H1 (cell line): Measurements from ENCODE around the gene RAB40B. TPM values are rescaled to one million over a fixed set of nuclear protein-coding genes. Genes with fewer than 3 reads are reported as not detected.
A peak's percentile ranks its signal among the peaks of the same experiment; 100 is the strongest.

ENCODE experiments used
- CBX5 ChIP-seq: fragments of 300-800, 300-1000 bp; sonication (generic); IDR thresholded peaks from 2 replicates; pipeline ENCODE4 v1.7.1; 2016; ENCODE audit warnings: antibody characterized with exemption, low read length, low read depth
- EP300 ChIP-seq, 2 experiments: IDR thresholded peaks; 1 replicate in 1 of 2; 2 replicates in 1 of 2; pipeline ENCODE4 v1.6.1; 2011 to 2012; ENCODE audit warnings: low read depth in 2 of 2, low read length in 2 of 2, mild to moderate bottlenecking in 2 of 2, borderline replicate concordance in 1 of 2, inconsistent platforms in 1 of 2, moderate library complexity in 1 of 2
- GABPA ChIP-seq: IDR thresholded peaks from 2 replicates; pipeline ENCODE4 v1.6.1; 2011; ENCODE audit warnings: mild to moderate bottlenecking, low read length, moderate library complexity, borderline replicate concordance; ENCODE audit not compliant: insufficient read depth
- HDAC6 ChIP-seq: IDR thresholded peaks from one replicate; pipeline ENCODE4 v1.7.1; 2012; ENCODE audit warnings: low read depth, mild to moderate bottlenecking, inconsistent platforms, low read length, moderate library complexity
- JUN ChIP-seq: IDR thresholded peaks from 2 replicates; pipeline ENCODE4 v1.6.1; 2011; ENCODE audit warnings: low read depth, mild to moderate bottlenecking, improper control_type of control experiment, low read length
- KDM4A ChIP-seq: IDR thresholded peaks from one replicate; pipeline ENCODE4 v1.7.1; 2012; ENCODE audit warnings: low read depth, mild to moderate bottlenecking, moderate library complexity, low read length, inconsistent platforms; ENCODE audit not compliant: severe bottlenecking
- POLR2A ChIP-seq, 2 experiments: IDR thresholded peaks; 1 replicate in 1 of 2; 2 replicates in 1 of 2; pipeline ENCODE4 v1.6.1; 2011; ENCODE audit warnings: low read depth in 2 of 2, low read length in 2 of 2, mild to moderate bottlenecking in 2 of 2; ENCODE audit errors: control extremely low read depth in 1 of 2
- RAD21 ChIP-seq, 2 experiments: IDR thresholded peaks in 1 of 2; conservative IDR thresholded peaks in 1 of 2; 2 replicates each; pipeline ENCODE4 v1.6.1; 2011; ENCODE audit warnings: low read depth in 2 of 2, low read length in 2 of 2, improper control_type of control experiment in 1 of 2, inconsistent platforms in 1 of 2, mild to moderate bottlenecking in 1 of 2, moderate library complexity in 1 of 2
- RBBP5 ChIP-seq: IDR thresholded peaks from 2 replicates; pipeline ENCODE4 v1.7.1; 2012; ENCODE audit warnings: low read depth, mild to moderate bottlenecking, inconsistent platforms, low read length, moderate library complexity, borderline replicate concordance
- SRF ChIP-seq: IDR thresholded peaks from 2 replicates; pipeline ENCODE4 v1.6.1; 2011; ENCODE audit warnings: mild to moderate bottlenecking, low read depth, low read length, moderate library complexity
- TAF1 ChIP-seq: IDR thresholded peaks from 2 replicates; pipeline ENCODE4 v1.6.1; 2011; ENCODE audit warnings: mild to moderate bottlenecking, low read depth, low read length
- polyA plus RNA-seq, 7 experiments: library from polyadenylated mRNA; depleted of rRNA in 3 of 7; stranded (reverse) in 5 of 7; unstranded in 2 of 7; fragments of >200 nt in 5 of 7; fragments of 200-250 nt in 2 of 7; gene quantifications; 1 replicate in 5 of 7; 2 replicates in 1 of 7; 4 replicates in 1 of 7; pipeline versions ENCODE4 v1.2.1 to v1.2.3, GENCODE V29; 2011 to 2013; ENCODE audit warnings: missing spikeins in 2 of 7, mixed read lengths in 2 of 7
- total RNA-seq: library from RNA; stranded (reverse); fragmentation: NEBNext Ultra II Directional; extraction: Animal tissue kit (Norgen Biotek cat#: 25700); gene quantifications from 2 replicates; pipeline ENCODE4 v1.2.1, GENCODE V29; 2021

The RAB40B gene
- total and polyA plus RNA-seq, 2 of the 8 experiments (the other 6 are each of a cell fraction or from before 2014, with no cell fraction given), result 3.1 to 4.6 TPM

DNA sequence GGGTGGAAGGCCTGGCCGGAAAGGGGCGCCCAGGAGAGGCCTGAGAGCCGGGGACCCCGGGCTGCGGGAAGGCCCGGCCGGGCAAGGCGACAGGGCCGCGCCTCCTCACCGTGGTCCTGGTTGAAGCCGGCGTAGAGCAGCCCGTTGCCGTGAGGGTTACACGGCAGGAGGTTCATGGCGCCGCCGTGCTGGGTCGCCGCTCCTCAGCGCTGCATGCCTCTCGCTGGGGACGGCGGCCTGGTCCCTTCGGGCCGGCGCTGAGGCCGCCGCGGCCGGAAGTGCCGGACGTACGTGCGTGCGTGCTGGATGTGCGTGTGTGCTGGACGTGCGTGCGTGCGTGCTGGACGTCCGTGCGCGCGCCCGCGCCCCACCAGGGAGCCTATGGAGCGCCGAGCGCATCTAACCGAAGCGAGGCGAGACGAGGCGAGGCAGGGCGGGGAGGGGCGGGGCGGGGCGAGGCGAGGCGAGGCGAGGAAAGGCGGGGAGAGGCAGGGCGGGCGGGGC lies 50.3 kb downstream of the RAB40B start, which contains the start of gene WDR45B (continued):
- no peak for TF ChIP-seq RAD21 (IDR thresholded peaks at IDR 0.05 in 1 of 2, conservative IDR thresholded peaks at IDR 0.05 in 1 of 2; ENCODE audit: low read depth in 2 of 2, low read length in 2 of 2)
- no peak for TF ChIP-seq HDAC6
- peak; percentile 48; the same call in 1 of the 2 replicates for TF ChIP-seq GABPA
- TF ChIP-seq POLR2A (IDR thresholded peaks at IDR 0.05; ENCODE audit: control extremely low read depth in 1 of 2, low read depth in 2 of 2, low read length in 2 of 2), result peak in 1 of 2 experiments; percentile 92; a peak in 2 of 3 replicates
- TF ChIP-seq EP300 (IDR thresholded peaks at IDR 0.05; ENCODE audit: borderline replicate concordance in 1 of 2, low read depth in 2 of 2, low read length in 2 of 2), result peak in 1 of 2 experiments; percentile 11; a peak in 1 of 3 replicates
- TF ChIP-seq RBBP5, result peak; percentile 86; the same call in 1 of the 2 replicates
- no peak for TF ChIP-seq JUN
- TF ChIP-seq CBX5, result no peak
- peak; percentile 42 for TF ChIP-seq KDM4A
- peak; percentile 79 for TF ChIP-seq SRF
- peak; percentile 84 for TF ChIP-seq TAF1
